HepG2 (cell line): ENCODE results near the gene SMTN. TPM values are rescaled to one million over a fixed set of nuclear protein-coding genes. Genes with fewer than 3 reads are reported as not detected.

ENCODE experiments used
- ATAC-seq: fragments of 200-7000 bp; cut with Tn5 transposase; 3 replicates; pipeline ENCODE4 v1.9.1; 2020; ENCODE audit warnings: mild to moderate bottlenecking, moderate library complexity
- BruUV-seq: library from RNA; stranded (reverse); fragments of 400-500 nt; replicated peaks from 2 replicates; lab custom pipeline; 2021; lab: Mats Ljungman, UMichigan
- CTCF ChIA-PET: fragments of 300-600 bp; formaldehyde crosslinking; extraction: SDS; loops from one replicate; lab custom pipeline; 2021; ENCODE audit warnings: low total read pairs, inconsistent platforms, low intra/inter-chr PET ratio; lab: Yijun Ruan, JAX
- POLR2A ChIA-PET: fragments of 350-600 bp; sonication (Branson Sonifier 250); formaldehyde crosslinking; loops from one replicate; lab custom pipeline; 2020; ENCODE audit warnings: antibody characterized with exemption, inconsistent platforms; lab: Yijun Ruan, JAX
- DNase-seq: peaks from one replicate; pipeline ENCODE4 v3.0.0-alpha.2; 2015; ENCODE audit warnings: low spot score
- FAIRE-seq: peaks from 3 replicates; lab custom pipeline; 2011; peaks lifted over from hg19 to GRCh38; lab: Jason Lieb, UNC
- H2AFZ ChIP-seq: one replicate; pipeline ENCODE4 v1.6.1; 2011; ENCODE audit warnings: low read length, inconsistent platforms
- H3K27ac ChIP-seq: fragments of 300-600 bp; 3 replicates; pipeline ENCODE4 v1.8.0; 2011; ENCODE audit warnings: mixed run types, mild to moderate bottlenecking, mixed read lengths, low read length, inconsistent platforms; ENCODE audit not compliant: insufficient read depth; ENCODE audit errors: extremely low read length
- H3K27me3 ChIP-seq, 2 experiments: fragments of 200-600 bp in 1 of 2; 2 replicates in 1 of 2; 3 replicates in 1 of 2; pipeline versions ENCODE4 v1.6.0 to v1.8.0; 2011; ENCODE audit warnings: low read length in 2 of 2, mild to moderate bottlenecking in 2 of 2, moderate library complexity in 2 of 2, inconsistent platforms in 1 of 2; ENCODE audit not compliant: insufficient read depth in 2 of 2, control insufficient read depth in 1 of 2
- H3K36me3 ChIP-seq, 2 experiments: fragments of 200-600 bp in 1 of 2; replicated peaks in 1 of 2; 2 replicates in 1 of 2; 3 replicates in 1 of 2; pipeline versions ENCODE4 v1.5.1 to v1.8.0; 2011; ENCODE audit warnings: low read length in 2 of 2, inconsistent platforms in 1 of 2; ENCODE audit not compliant: insufficient read depth in 2 of 2, control insufficient read depth in 1 of 2
- H3K4me1 ChIP-seq: 2 replicates; pipeline ENCODE4 v1.5.1; 2012; ENCODE audit warnings: low read length, inconsistent platforms; ENCODE audit not compliant: insufficient read depth
- H3K4me2 ChIP-seq: 2 replicates; pipeline ENCODE4 v1.6.0; 2011; ENCODE audit warnings: low read depth, low read length, inconsistent platforms
- H3K4me3 ChIP-seq, 3 experiments: fragments of 200-600 bp in 1 of 3; sonication (generic), shearing (Covaris generic) in 1 of 3; replicated peaks in 1 of 3; 2 replicates each; pipeline ENCODE4 v1.5.1; 2011 to 2016; ENCODE audit warnings: low read length in 3 of 3, inconsistent platforms in 2 of 3, low read depth in 2 of 3, mild to moderate bottlenecking in 2 of 3, control low read depth in 1 of 3, mixed read lengths in 1 of 3; ENCODE audit not compliant: insufficient read depth in 1 of 3
- H3K79me2 ChIP-seq: one replicate; pipeline ENCODE4 v1.6.1; 2011; ENCODE audit warnings: low read length, inconsistent platforms; ENCODE audit not compliant: insufficient read depth
- H3K9ac ChIP-seq: 2 replicates; pipeline ENCODE4 v1.6.0; 2011; ENCODE audit warnings: mild to moderate bottlenecking, low read depth, low read length, inconsistent platforms; ENCODE audit not compliant: insufficient read depth
- H3K9me3 ChIP-seq: 2 replicates; pipeline ENCODE4 v1.5.1; 2012; ENCODE audit warnings: mild to moderate bottlenecking, low read length
- H4K20me1 ChIP-seq: 2 replicates; pipeline ENCODE4 v1.6.0; 2011; ENCODE audit warnings: inconsistent platforms, mild to moderate bottlenecking, low read length, moderate library complexity; ENCODE audit not compliant: insufficient read depth
- AHR ChIP-seq: IDR thresholded peaks from 2 replicates; pipeline ENCODE4 v1.6.1; 2018; ENCODE audit warnings: missing genetic modification reagents, missing compliant biosample characterization
- ELF3 ChIP-seq: IDR thresholded peaks from 2 replicates; pipeline ENCODE4 v1.6.1; 2016; ENCODE audit warnings: missing genetic modification reagents, missing compliant biosample characterization
- LCORL ChIP-seq, 2 experiments: fragments of 450-650 bp in 1 of 2; sonication (generic) in 1 of 2; formaldehyde crosslinking in 1 of 2; IDR thresholded peaks; 2 replicates each; pipeline versions ENCODE4 v1.5.0 to v1.6.1; 2017 to 2020; ENCODE audit warnings: antibody characterized with exemption in 1 of 2, missing genetic modification reagents in 1 of 2
- NCOR1 ChIP-seq: fragments of 200-600 bp; sonication (generic); IDR thresholded peaks from 2 replicates; pipeline ENCODE4 v1.7.0; 2017; ENCODE audit warnings: antibody characterized with exemption, low read length, borderline replicate concordance
- PAX8 ChIP-seq: sonication (generic); formaldehyde crosslinking; IDR thresholded peaks from 2 replicates; pipeline ENCODE4 v1.8.0; 2022; ENCODE audit warnings: mild to moderate bottlenecking, missing genetic modification reagents, borderline replicate concordance
- RERE ChIP-seq: IDR thresholded peaks from 2 replicates; pipeline ENCODE4 v1.6.1; 2016; ENCODE audit warnings: low read depth, missing genetic modification reagents, missing compliant biosample characterization
- SMAD9 ChIP-seq: sonication (generic); formaldehyde crosslinking; IDR thresholded peaks from 2 replicates; pipeline ENCODE4 v1.5.1; 2020; ENCODE audit warnings: mild to moderate bottlenecking, missing genetic modification reagents
- ZBTB46 ChIP-seq: sonication (generic); formaldehyde crosslinking; IDR thresholded peaks from 2 replicates; pipeline ENCODE4 v1.4.0; 2020; ENCODE audit warnings: mild to moderate bottlenecking, missing genetic modification reagents, borderline replicate concordance
- ZMAT3 ChIP-seq: sonication (generic); formaldehyde crosslinking; conservative IDR thresholded peaks from 2 replicates; pipeline ENCODE4 v1.7.0; 2021; ENCODE audit warnings: missing genetic modification reagents
- ZNF609 ChIP-seq: sonication (generic); formaldehyde crosslinking; IDR thresholded peaks from 2 replicates; pipeline ENCODE4 v1.4.0; 2020; ENCODE audit warnings: mild to moderate bottlenecking, missing genetic modification reagents, borderline replicate concordance
- WGBS: methylation state at CpG from one replicate; pipeline ENCODE4 v1.1.6; 2017; ENCODE audit warnings: low lambda C conversion rate; 5-methylcytosine and 5-hydroxymethylcytosine counted together
- in situ Hi-C: cut with HindIII; loops from 2 replicates; pipeline ENCODE4 v1.10.0; 2017; ENCODE audit warnings: low pct_unique_long_range_greater_than_20kb; ENCODE audit not compliant: extremely low pct_ligation_motif_present
- intact Hi-C: fragments of 100-400 bp; cut with micrococcal nuclease; formaldehyde crosslinking; loops from one replicate; pipeline ENCODE4 v1.10.0; 2022; ENCODE audit not compliant: unreplicated experiment
- polyA plus RNA-seq, 8 experiments: library from polyadenylated mRNA; depleted of rRNA in 3 of 8; stranded (reverse) in 7 of 8; unstranded in 1 of 8; fragments of >200 nt; fragmentation: Illumina TruSeq in 4 of 8; extraction: Trizol in 4 of 8; gene quantifications; 2 replicates each; pipeline versions ENCODE4 v1.2.1 to v1.2.3, GENCODE V29; 2011 to 2016; ENCODE audit warnings: low read depth in 4 of 8, missing spikeins in 1 of 8, mixed read lengths in 1 of 8; ENCODE audit not compliant: insufficient read depth in 1 of 8
- total RNA-seq, 5 experiments: library from RNA; depleted of rRNA; stranded (reverse); fragments of >200 nt; fragmentation: Illumina TruSeq; extraction: Trizol; gene quantifications; 2 replicates each; pipeline ENCODE4 v1.2.3, GENCODE V29; 2016; ENCODE audit warnings: low read depth in 1 of 5

The SMTN gene
- total and polyA plus RNA-seq, 2 of the 13 experiments (the other 11 are each of a cell fraction or from before 2014, with no cell fraction given): 14.7 to 26.1 TPM

- WGBS: 100% methylated on average over 1 of the region's 5 CpGs
- FAIRE-seq: no peak
- Histone ChIP-seq H4K20me1 (no peaks in the 10 kb centered on the region), H3K79me2 (no peaks in the 10 kb centered on the region), H3K4me3 (no peak overlapping the region), H3K36me3 (peaks cover 42 to 56% of the 10 kb centered on the region in 2 experiments), H3K9ac (no peak overlapping the region), H3K4me2 (no peak overlapping the region), H3K27ac (no peak overlapping the region), H3K4me1 (no peaks in the 10 kb centered on the region), H2AFZ (no peak overlapping the region), H3K9me3 (no peaks in the 10 kb centered on the region), H3K27me3 (no peaks in the 10 kb centered on the region)
- ChIA-PET POLR2A (no interaction called here), CTCF (no interaction called here)
- in situ Hi-C loops (no loop called here), intact Hi-C loops (no loop called here)
- no peak for ATAC-seq
- no TSS peak for BruUV-seq
- DNase-seq: no peak
- TF ChIP-seq ELF3 (no peak), ZBTB46 (CRISPR knock-in tag) (no peak), SMAD9 (CRISPR knock-in tag) (no peak), ZNF609 (CRISPR knock-in tag) (no peak), PAX8 (no peak), LCORL (IDR thresholded peaks at IDR 0.05) (no peak), LCORL (CRISPR knock-in tag; IDR thresholded peaks at IDR 0.05) (no peak), RERE (no peak), NCOR1 (no peak), AHR (CRISPR knock-in tag) (no peak), ZMAT3 (CRISPR knock-in tag) (no peak)
Observed at GRCh38 chr22:31094021-31094551, 13.0 kb downstream of the SMTN start.
